NB4 (cell line): Measurements from ENCODE around the gene FST.

Experiments used
- MAX ChIP-seq: IDR thresholded peaks from 2 replicates; pipeline ENCODE4 v1.6.1; 2011; ENCODE audit warnings: low read depth, low read length
- MYC ChIP-seq: IDR thresholded peaks from 2 replicates; pipeline ENCODE4 v1.6.1; 2011; ENCODE audit warnings: low read depth, low read length
- POLR2A ChIP-seq: IDR thresholded peaks from 2 replicates; pipeline ENCODE4 v1.6.1; 2011; ENCODE audit warnings: mild to moderate bottlenecking; ENCODE audit not compliant: insufficient read length; ENCODE audit errors: extremely low read depth
- TF ChIP-seq, protein P1 (sequence below): IDR thresholded peaks from one replicate; pipeline ENCODE4 v1.5.1; 2012; ENCODE audit warnings: low read depth, low read length

DNA sequence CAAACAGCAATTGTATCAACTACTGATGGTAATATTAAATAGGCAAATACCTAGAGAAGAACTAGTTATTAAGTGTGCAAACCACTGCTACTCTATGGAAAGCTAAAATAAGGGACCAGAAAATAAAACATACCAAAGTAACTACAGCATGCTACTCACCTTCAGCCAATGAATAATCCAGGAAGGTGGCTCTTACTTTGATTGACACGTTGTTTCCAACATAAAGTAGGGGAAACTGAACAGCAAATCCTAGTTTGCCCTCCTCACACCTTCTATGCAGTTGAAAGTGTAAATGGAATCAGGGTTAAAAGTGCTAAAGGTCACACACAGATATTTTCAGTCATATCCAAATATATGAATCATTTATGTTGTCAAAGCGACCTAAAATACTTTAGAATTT lies 5.1 kb upstream of the FST start:
- TF ChIP-seq, protein P1, sequence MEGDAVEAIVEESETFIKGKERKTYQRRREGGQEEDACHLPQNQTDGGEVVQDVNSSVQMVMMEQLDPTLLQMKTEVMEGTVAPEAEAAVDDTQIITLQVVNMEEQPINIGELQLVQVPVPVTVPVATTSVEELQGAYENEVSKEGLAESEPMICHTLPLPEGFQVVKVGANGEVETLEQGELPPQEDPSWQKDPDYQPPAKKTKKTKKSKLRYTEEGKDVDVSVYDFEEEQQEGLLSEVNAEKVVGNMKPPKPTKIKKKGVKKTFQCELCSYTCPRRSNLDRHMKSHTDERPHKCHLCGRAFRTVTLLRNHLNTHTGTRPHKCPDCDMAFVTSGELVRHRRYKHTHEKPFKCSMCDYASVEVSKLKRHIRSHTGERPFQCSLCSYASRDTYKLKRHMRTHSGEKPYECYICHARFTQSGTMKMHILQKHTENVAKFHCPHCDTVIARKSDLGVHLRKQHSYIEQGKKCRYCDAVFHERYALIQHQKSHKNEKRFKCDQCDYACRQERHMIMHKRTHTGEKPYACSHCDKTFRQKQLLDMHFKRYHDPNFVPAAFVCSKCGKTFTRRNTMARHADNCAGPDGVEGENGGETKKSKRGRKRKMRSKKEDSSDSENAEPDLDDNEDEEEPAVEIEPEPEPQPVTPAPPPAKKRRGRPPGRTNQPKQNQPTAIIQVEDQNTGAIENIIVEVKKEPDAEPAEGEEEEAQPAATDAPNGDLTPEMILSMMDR, result no peak
- TF ChIP-seq POLR2A, result no peak
- TF ChIP-seq MAX, result no peak
- no peak for TF ChIP-seq MYC
